ENCODE measurements around the gene MSMB.

DNA sequence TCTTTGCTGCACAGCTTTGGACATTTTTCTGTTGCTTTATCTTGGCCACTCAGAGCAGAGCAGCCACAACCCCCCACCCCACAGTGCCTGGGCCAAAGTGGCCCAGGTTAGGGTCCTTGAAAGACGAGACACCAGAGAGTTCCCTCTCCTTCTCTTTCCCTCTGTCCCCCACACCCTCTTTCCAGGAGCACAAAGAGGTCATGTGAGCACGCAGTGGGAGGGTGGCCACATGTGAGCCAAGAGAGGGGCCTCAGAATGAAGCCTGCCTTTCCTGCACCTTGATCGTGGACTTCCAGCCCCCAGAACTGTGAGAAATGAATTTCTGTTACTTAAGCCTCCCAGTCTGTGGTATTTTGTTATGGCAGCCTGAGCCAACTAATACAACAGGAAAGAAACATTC is 14.6 kb upstream of the MSMB start:
- TF ChIP-seq, protein P1, sequence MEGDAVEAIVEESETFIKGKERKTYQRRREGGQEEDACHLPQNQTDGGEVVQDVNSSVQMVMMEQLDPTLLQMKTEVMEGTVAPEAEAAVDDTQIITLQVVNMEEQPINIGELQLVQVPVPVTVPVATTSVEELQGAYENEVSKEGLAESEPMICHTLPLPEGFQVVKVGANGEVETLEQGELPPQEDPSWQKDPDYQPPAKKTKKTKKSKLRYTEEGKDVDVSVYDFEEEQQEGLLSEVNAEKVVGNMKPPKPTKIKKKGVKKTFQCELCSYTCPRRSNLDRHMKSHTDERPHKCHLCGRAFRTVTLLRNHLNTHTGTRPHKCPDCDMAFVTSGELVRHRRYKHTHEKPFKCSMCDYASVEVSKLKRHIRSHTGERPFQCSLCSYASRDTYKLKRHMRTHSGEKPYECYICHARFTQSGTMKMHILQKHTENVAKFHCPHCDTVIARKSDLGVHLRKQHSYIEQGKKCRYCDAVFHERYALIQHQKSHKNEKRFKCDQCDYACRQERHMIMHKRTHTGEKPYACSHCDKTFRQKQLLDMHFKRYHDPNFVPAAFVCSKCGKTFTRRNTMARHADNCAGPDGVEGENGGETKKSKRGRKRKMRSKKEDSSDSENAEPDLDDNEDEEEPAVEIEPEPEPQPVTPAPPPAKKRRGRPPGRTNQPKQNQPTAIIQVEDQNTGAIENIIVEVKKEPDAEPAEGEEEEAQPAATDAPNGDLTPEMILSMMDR (IDR thresholded peaks at IDR 0.05), result no peak
- TF ChIP-seq POLR2A (IDR thresholded peaks at IDR 0.05), result no peak

Data from body of pancreas (tissue), 4 donors.